Trophoblast cell (in vitro differentiated cells and primary cell): ENCODE data around the gene FKBP10.
"Not testable (repeated sequence)": the region's sequence is repeated elsewhere in the genome, so short reads cannot be mapped to it uniquely, and the experiment has no call there.

Source experiments
- DNase-seq, 2 donors: peaks; one replicate each; pipeline ENCODE4 v3.0.0-alpha.2; 2016
- H2AFZ ChIP-seq: 2 replicates; pipeline ENCODE4 v1.6.1; 2013; ENCODE audit warnings: low read length, moderate library complexity, mild to moderate bottlenecking; ENCODE audit not compliant: insufficient read depth, poor library complexity
- H2AK5ac ChIP-seq: 2 replicates; pipeline ENCODE4 v1.6.1; 2013; ENCODE audit warnings: mild to moderate bottlenecking, low read length
- H2BK120ac ChIP-seq: 2 replicates; pipeline ENCODE4 v1.6.1; 2013; ENCODE audit warnings: low read length, mild to moderate bottlenecking, moderate library complexity; ENCODE audit not compliant: insufficient read depth, poor library complexity
- H2BK12ac ChIP-seq: 2 replicates; pipeline ENCODE4 v1.6.1; 2013; ENCODE audit warnings: mild to moderate bottlenecking, low read length, moderate library complexity
- H2BK5ac ChIP-seq: 2 replicates; pipeline ENCODE4 v1.6.1; 2013; ENCODE audit warnings: low read length, low read depth, moderate library complexity, mild to moderate bottlenecking; ENCODE audit not compliant: poor library complexity
- H3K14ac ChIP-seq: 2 replicates; pipeline ENCODE4 v1.6.1; 2013; ENCODE audit warnings: mild to moderate bottlenecking, low read length
- H3K18ac ChIP-seq: 2 replicates; pipeline ENCODE4 v1.6.1; 2013; ENCODE audit warnings: mild to moderate bottlenecking, low read length
- H3K23ac ChIP-seq: 2 replicates; pipeline ENCODE4 v1.6.1; 2013; ENCODE audit warnings: low read length
- H3K27ac ChIP-seq: 2 replicates; pipeline ENCODE4 v1.5.1; 2013; ENCODE audit warnings: low read depth, mild to moderate bottlenecking, inconsistent platforms, low read length, moderate library complexity
- H3K27me3 ChIP-seq: 2 replicates; pipeline ENCODE4 v1.6.1; 2013; ENCODE audit warnings: inconsistent platforms, mild to moderate bottlenecking, low read length, moderate library complexity; ENCODE audit not compliant: insufficient read depth
- H3K36me3 ChIP-seq, 2 experiments: 1 replicate in 1 of 2; 2 replicates in 1 of 2; pipeline ENCODE4 v1.6.1; 2013; ENCODE audit warnings: low read length in 2 of 2, mild to moderate bottlenecking in 2 of 2, moderate library complexity in 1 of 2; ENCODE audit not compliant: insufficient read depth in 2 of 2, control insufficient read depth in 1 of 2
- H3K4ac ChIP-seq: 2 replicates; pipeline ENCODE4 v1.6.1; 2013; ENCODE audit warnings: low read depth, mild to moderate bottlenecking, low read length, moderate library complexity
- H3K4me1 ChIP-seq, 2 experiments: 1 replicate in 1 of 2; 2 replicates in 1 of 2; pipeline ENCODE4 v1.6.1; 2013; ENCODE audit warnings: low read length in 2 of 2, mild to moderate bottlenecking in 2 of 2, moderate library complexity in 1 of 2; ENCODE audit not compliant: insufficient read depth in 2 of 2, control insufficient read depth in 1 of 2
- H3K4me2 ChIP-seq: 2 replicates; pipeline ENCODE4 v1.6.1; 2013; ENCODE audit warnings: inconsistent platforms, mild to moderate bottlenecking, low read length, moderate library complexity
- H3K4me3 ChIP-seq: 2 replicates; pipeline ENCODE4 v1.5.1; 2013; ENCODE audit warnings: mild to moderate bottlenecking, low read depth, low read length, inconsistent platforms
- H3K79me1 ChIP-seq: one replicate; pipeline ENCODE4 v1.6.1; 2013; ENCODE audit warnings: low read length
- H3K79me2 ChIP-seq: 2 replicates; pipeline ENCODE4 v1.6.1; 2013; ENCODE audit warnings: low read length, mild to moderate bottlenecking; ENCODE audit not compliant: control insufficient read depth, insufficient read depth, poor library complexity
- H3K9ac ChIP-seq: 2 replicates; pipeline ENCODE4 v1.6.1; 2013; ENCODE audit warnings: mild to moderate bottlenecking, low read length
- H3K9me3 ChIP-seq: 2 replicates; pipeline ENCODE4 v1.6.1; 2013; ENCODE audit warnings: low read depth, mild to moderate bottlenecking, control low read depth, inconsistent platforms, low read length; ENCODE audit not compliant: insufficient read depth
- H4K12ac ChIP-seq: 2 replicates; pipeline ENCODE4 v1.6.1; 2013; ENCODE audit warnings: low read depth, mild to moderate bottlenecking, low read length, moderate library complexity
- H4K8ac ChIP-seq: 2 replicates; pipeline ENCODE4 v1.6.1; 2013; ENCODE audit warnings: low read depth, mild to moderate bottlenecking, low read length, moderate library complexity
- H4K91ac ChIP-seq: one replicate; pipeline ENCODE4 v1.6.1; 2013; ENCODE audit warnings: low read depth, mild to moderate bottlenecking, low read length, moderate library complexity
- WGBS: extraction: QIAGEN DNeasy Blood & Tissue Kit; methylation state at CpG from one replicate; pipeline ENCODE4 v1.1.7; 2013; ENCODE audit warnings: missing lambda C conversion rate; ENCODE audit not compliant: insufficient read length, insufficient coverage; ENCODE audit errors: extremely low coverage; 5-methylcytosine and 5-hydroxymethylcytosine counted together

The FKBP10 gene

GRCh38 chr17:41829961-41830360, 17.2 kb downstream of the FKBP10 start:
- H3K18ac ChIP-seq, H3K79me1 ChIP-seq, H2BK120ac ChIP-seq, H3K4me3 ChIP-seq, H2AK5ac ChIP-seq, H3K79me2 ChIP-seq, H3K4me1 ChIP-seq, H2AFZ ChIP-seq, H3K4me2 ChIP-seq, DNase-seq, H4K8ac ChIP-seq, H2BK5ac ChIP-seq, H3K14ac ChIP-seq, H2BK12ac ChIP-seq, H4K12ac ChIP-seq, H3K9ac ChIP-seq, H3K9me3 ChIP-seq, H3K23ac ChIP-seq, H3K4ac ChIP-seq, H3K27ac ChIP-seq, H3K27me3 ChIP-seq, H4K91ac ChIP-seq: not testable (repeated sequence)
- no CpG with 5 or more reads among the region's 10 CpGs for WGBS
- H3K36me3 ChIP-seq = peaks cover 19 to 41% of the 10 kb centered on the region in 2 experiments

- no peak overlapping the region for H3K9ac ChIP-seq
- H3K27ac ChIP-seq = no peak overlapping the region
- H3K14ac ChIP-seq = peak overlapping the region; percentile 94
- no peaks in the 10 kb centered on the region for H3K27me3 ChIP-seq
- no peak for DNase-seq
- no peak overlapping the region for H2BK12ac ChIP-seq
- peak overlapping the region; percentile 7 for H2AK5ac ChIP-seq
- peaks cover 5% of the 10 kb centered on the region for H3K79me1 ChIP-seq
- no CpG with 5 or more reads among the region's 13 CpGs for WGBS
- peak overlapping the region; percentile 18 for H3K4ac ChIP-seq
- peak overlapping the region; percentile 91 for H4K12ac ChIP-seq
- H3K4me2 ChIP-seq = peak overlapping the region; percentile 91
- H3K36me3 ChIP-seq = peaks cover 6 to 11% of the 10 kb centered on the region in 2 experiments
- H3K18ac ChIP-seq = peak overlapping the region; percentile 91
- H3K4me1 ChIP-seq = peaks cover 4 to 5% of the 10 kb centered on the region in 2 experiments
- H3K23ac ChIP-seq = no peak overlapping the region
- peaks cover 2% of the 10 kb centered on the region for H3K9me3 ChIP-seq
- peak overlapping the region; percentile 83 for H3K4me3 ChIP-seq
- H4K8ac ChIP-seq = peak overlapping the region; percentile 75
- H2BK120ac ChIP-seq = peak overlapping the region; percentile 83
- peak overlapping the region; percentile 41 for H2AFZ ChIP-seq
- H4K91ac ChIP-seq = peak overlapping the region; percentile 50
- peaks cover 4% of the 10 kb centered on the region for H3K79me2 ChIP-seq
- H2BK5ac ChIP-seq = no peak overlapping the region
These were observed 22.5 kb downstream of the FKBP10 start for GRCh38 chr17:41835214-41835799.

GRCh38 chr17:41835800-41836549, 23.2 kb downstream of the FKBP10 start, which contains the start of gene NT5C3B:
NT5C3B (minus strand) TSS chr17:41836232; CDS start chr17:41836193, 39 bp downstream.
- Histone ChIP-seq H3K14ac (peak within 1 kb of the TSS; percentile 94), H3K18ac (peak within 1 kb of the TSS; percentile 91), H3K4me3 (peak within 1 kb of the TSS; percentile 83), H4K12ac (peak within 1 kb of the TSS; percentile 91), H3K27ac (no peak within 1 kb of the TSS), H3K4ac (peak within 1 kb of the TSS; percentile 18), H4K91ac (peak within 1 kb of the TSS; percentile 50), H3K4me2 (peak within 1 kb of the TSS; percentile 91), H3K79me2 (peaks cover 4% of the 10 kb centered on the region), H3K79me1 (peaks cover 5% of the 10 kb centered on the region), H3K36me3 (peaks cover 6 to 11% of the 10 kb centered on the region in 2 experiments), H2BK12ac (peak within 1 kb of the TSS; percentile 74), H3K4me1 (peaks cover 4 to 5% of the 10 kb centered on the region in 2 experiments), H2AK5ac (peak within 1 kb of the TSS; percentile 7), H3K9ac (peak within 1 kb of the TSS; percentile 79), H2BK5ac (peak within 1 kb of the TSS; percentile 55), H4K8ac (peak within 1 kb of the TSS; percentile 80), H3K27me3 (no peaks in the 10 kb centered on the region), H2BK120ac (peak within 1 kb of the TSS; percentile 83), H3K9me3 (peaks cover 2% of the 10 kb centered on the region), H3K23ac (no peak within 1 kb of the TSS), H2AFZ (peak within 1 kb of the TSS; percentile 83)
- peak; percentile 35 to 65 for DNase-seq
- no CpG with 5 or more reads among the region's 72 CpGs for WGBS

- Histone ChIP-seq H3K79me1 (peaks cover 5% of the 10 kb centered on the region), H3K4me1 (peaks cover 4 to 5% of the 10 kb centered on the region in 2 experiments), H3K9me3 (peaks cover 2% of the 10 kb centered on the region), H2AK5ac (no peak overlapping the region), H3K14ac (no peak overlapping the region), H3K36me3 (peaks cover 2 to 5% of the 10 kb centered on the region in 2 experiments), H4K91ac (no peak overlapping the region), H2AFZ (peak overlapping the region; percentile 83), H2BK5ac (no peak overlapping the region), H3K4me2 (peak overlapping the region; percentile 91), H3K79me2 (peaks cover 4% of the 10 kb centered on the region), H2BK120ac (no peak overlapping the region), H3K9ac (no peak overlapping the region), H3K27ac (no peak overlapping the region), H4K12ac (peak overlapping the region; percentile 51), H3K4me3 (peak overlapping the region; percentile 50), H4K8ac (peak overlapping the region; percentile 80), H2BK12ac (no peak overlapping the region), H3K4ac (no peak overlapping the region), H3K23ac (no peak overlapping the region), H3K27me3 (no peaks in the 10 kb centered on the region), H3K18ac (no peak overlapping the region)
- peak in 1 of 2 donors; percentile 59 for DNase-seq
- no CpG with 5 or more reads among the region's 21 CpGs for WGBS
These were observed 23.9 kb downstream of the FKBP10 start for GRCh38 chr17:41836550-41837196.
